HG03571 (cell line): Measurements from ENCODE around the gene IL1B.

Experiments
- ATAC-seq: cut with Tn5 transposase; IDR thresholded peaks from one replicate; pipeline ENCODE4 v1.9.1; 2021; ENCODE audit not compliant: unreplicated experiment

The IL1B gene

DNA sequence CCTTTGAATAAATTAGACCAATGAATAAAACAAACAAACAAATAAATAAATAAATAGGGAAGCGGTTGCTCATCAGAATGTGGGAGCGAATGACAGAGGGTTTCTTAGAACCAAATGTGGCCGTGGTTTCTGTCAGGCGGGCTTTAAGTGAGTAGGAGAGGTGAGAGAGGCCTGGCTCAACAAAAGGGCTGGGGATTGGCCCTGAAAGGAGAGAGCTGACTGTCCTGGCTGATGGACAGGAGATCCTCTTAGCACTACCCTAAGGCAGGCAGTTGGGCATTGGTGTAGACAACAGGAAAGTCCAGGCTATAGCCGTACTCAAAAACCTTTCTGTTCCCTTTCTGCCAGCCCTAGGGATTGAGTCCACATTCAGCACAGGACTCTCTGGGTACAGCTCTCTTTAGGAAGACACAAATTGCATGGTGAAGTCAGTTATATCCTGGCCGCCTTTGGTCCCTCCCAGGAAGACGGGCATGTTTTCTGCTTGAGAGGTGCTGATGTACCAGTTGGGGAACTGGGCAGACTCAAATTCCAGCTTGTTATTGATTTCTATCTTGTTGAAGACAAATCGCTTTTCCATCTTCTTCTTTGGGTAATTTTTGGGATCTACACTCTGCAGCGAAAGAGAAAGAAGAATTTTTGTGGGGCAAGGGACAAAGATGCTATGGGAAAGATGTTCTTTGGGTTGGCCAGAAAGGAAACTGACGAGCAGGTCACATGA is 6.5 kb downstream of the IL1B start:
- no peak for ATAC-seq

GRCh38 chr2:112829101-112829960 is 7.2 kb downstream of the IL1B start:
- no peak for ATAC-seq

DNA sequence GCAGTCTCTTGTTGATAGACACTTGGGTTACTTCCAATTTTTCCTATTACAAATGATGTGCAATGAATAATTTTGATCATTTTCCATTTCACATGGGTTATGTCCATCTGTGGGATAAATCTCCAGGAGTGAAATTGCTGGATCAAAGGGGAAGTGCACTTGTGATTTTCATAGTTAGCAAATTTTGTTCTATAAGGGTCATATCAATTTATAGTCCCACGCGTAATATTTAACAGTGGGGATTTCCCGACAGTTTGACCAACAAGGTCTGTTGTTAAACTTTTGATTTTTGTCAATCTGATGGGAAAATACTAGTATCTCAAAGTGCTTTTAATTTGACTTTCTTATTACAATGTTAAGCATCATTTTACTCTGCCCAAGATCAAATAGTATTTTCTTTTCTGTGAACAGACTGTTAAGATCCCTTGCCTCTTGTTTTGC is 8.3 kb downstream of the IL1B start:
- ATAC-seq: no peak

DNA sequence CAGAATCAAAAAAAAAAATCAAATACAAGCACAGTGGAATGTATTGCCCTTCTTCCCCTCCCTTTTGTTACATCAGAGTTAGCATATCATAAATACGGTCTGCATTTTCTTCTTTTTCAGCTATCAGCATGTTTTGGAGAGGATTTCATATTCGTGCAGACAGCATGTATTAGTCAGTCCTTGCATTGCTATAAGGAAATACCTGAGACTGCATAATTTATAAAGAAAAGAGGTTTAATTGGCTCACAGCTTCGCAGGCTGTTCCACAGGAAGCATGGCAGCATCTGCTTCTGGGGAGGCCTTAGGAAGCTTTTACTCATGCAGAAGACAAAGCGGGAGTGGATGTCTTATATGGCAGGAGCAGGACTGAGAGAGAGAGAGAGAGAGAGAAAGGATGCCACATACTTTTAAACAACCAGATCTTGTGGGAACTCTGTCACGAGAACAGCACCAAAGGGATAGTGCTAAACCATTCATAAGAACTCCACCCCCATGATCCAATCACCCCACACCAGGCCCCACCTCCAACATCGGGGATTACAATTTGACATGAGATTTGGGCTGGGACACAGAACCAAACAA is 8.9 kb downstream of the IL1B start:
- no peak for ATAC-seq

DNA sequence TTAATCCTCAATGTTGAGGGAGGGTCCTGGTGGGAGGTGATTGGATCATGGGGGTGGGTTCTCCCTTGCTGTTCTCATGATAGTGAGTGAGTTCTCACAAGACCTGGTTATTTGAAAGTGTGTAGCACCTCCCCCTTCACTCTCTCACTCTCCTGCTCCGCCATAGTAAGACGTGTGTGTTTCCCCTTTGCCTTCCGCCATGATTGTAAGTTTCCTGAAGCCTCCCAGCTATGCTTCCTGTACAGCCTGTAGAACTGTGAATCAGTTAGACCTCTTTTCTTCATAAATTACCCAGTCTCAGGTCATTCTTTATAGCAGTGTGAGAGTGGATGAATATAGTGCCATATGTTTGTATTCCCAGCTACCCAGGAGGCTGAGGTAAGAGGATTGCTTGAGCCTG is 9.6 kb downstream of the IL1B start:
- ATAC-seq: no peak

DNA sequence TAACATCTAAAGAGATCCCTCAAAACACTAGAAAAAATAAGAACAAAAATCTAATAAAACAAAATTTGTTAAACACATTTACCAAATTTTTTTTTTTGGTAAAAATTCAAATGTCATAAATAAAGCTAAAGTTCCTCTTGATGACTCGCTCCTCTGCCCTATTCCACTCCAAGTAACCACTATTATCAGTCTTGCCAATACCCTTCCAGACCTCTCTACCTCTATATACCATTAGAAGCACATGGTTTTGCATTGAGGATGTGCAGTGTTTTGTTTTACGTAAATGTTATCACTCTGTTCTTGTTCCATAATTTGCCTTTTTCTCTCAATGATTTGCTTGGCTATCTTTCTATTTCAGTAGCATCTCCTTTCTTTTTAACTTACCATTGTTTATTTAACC is 10.9 kb downstream of the IL1B start:
- ATAC-seq: no peak

GRCh38 chr2:112824694-112825085 is 11.9 kb downstream of the IL1B start:
- no peak for ATAC-seq

DNA sequence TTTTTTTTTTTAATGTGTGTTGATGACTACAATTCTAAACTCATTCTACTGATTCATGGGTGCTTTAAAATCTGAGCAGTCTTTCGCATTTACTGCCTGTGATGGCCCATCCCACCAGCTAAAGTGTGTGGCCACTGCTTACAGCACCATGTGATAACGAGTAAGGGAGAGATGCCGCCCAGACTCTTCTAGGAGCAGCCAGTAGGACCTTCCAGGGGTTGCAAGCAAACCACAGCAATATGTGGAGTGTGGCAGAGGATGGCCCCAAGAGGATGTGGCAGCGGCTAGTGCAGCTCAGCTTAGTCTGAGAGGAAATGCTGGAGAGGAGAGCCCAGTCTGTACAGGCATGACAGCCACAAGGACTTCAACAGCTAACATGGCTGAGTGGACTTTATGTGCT is 14.9 kb downstream of the IL1B start:
- no peak for ATAC-seq

DNA sequence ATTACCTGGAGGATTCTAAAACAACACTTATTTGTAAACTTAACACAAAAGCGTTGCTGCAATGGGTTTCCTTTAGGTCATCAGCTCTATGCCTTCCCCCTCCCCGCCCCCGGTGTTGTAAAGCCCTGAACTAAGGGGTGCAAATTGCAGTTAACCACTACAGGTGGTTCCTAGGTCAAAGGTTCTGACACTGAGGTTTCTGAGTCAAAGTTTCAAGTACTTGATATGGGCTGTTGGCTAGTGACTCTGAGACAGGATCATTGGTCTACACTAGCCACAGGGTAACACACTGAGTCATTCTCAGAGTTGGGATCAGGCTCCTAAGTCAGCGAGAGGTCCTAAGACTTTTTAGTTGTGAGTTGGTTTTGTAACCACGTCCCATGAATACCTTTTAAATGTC is 15.4 kb downstream of the IL1B start:
- ATAC-seq: peak; percentile 47

- no peak for ATAC-seq
Measured at GRCh38 chr2:112820343-112820742, 16.2 kb downstream of the IL1B start.

DNA sequence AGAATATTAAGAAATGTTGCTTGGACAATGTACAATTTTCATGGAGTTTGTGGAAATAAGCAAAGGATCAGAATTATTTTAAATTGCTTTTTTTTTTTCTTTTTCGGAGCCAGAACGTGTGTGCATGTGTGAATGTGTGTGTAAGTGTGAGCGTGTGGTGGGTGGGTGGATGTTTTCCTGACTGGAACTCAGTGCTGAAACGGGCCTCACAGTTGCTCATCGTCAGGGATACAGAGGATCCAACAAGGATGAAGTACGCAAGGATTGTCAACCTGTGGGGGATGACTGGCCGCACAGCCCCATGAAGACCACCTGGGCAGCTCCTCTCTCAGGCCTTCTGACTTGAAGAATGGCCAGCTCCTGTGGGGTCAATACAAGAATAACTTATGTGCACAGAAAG is 17.5 kb downstream of the IL1B start:
- no peak for ATAC-seq

- ATAC-seq: no peak
Measured at GRCh38 chr2:112818094-112818902, 18.3 kb downstream of the IL1B start.

DNA sequence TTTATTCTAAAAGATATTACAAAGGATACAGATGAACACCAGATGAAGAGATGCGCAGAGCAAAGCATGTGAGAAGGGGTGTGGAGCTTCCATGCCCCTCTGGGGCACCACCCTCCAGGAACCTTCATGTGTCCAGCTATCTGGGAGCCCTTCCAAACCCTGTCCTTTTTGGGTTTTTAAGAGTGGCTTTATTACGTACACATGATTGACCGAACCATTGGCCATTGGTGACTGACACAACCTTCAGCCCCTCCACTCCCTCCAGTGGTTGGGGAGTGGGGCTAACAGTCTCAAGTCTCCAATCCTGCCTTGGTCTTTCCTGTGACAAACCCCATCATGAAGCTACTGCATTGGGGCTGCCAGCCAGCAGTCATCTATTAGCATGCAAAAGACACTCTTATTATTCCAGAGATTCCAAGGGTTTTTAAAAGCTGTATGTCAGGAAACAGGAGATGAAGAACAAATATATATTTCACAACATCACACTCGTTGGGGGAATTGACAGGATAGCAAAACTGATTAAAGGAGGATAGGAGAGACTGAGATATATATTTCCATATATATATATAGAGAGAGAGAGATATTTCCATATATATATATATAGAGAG is 19.4 kb downstream of the IL1B start:
- no peak for ATAC-seq

- no peak for ATAC-seq
Measured at GRCh38 chr2:112814278-112814677, 22.3 kb downstream of the IL1B start.

DNA sequence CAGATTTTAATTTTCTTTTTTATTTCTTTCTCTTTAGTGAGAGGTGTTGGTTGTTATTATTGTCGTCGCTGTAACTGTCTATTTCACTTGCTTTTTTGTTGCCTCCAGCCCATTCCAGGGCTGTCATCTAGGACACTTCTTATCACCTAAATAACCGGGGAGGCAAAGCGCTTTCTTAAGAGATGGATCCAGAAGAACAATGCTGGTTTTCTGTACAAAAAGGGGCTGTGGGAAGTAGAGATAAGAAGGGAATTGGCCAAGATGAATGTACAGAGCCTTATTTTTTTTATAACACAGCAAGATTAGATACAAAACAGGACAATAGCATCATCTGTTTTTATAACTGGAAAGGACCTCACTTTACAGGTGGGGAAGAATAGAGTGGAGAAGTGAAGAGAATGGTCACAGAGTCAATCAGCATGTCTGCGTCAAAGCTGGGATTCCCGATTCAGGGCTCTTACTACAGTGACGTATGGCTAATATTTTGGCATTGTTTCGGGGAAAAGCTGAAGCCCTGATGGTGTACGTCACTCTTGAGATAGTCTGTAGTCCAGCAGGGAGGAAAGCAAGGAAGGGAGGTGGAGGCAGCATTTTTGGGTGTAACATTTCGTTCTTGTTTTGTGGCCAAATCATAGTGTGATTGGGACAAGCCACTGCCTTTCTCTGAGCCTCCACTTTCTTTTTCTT is 23.2 kb downstream of the IL1B start:
- ATAC-seq: no peak

- no peak for ATAC-seq
Measured at GRCh38 chr2:112812318-112813267, 24.0 kb downstream of the IL1B start.

GRCh38 chr2:112811841-112812306 is 24.7 kb downstream of the IL1B start:
- no peak for ATAC-seq

DNA sequence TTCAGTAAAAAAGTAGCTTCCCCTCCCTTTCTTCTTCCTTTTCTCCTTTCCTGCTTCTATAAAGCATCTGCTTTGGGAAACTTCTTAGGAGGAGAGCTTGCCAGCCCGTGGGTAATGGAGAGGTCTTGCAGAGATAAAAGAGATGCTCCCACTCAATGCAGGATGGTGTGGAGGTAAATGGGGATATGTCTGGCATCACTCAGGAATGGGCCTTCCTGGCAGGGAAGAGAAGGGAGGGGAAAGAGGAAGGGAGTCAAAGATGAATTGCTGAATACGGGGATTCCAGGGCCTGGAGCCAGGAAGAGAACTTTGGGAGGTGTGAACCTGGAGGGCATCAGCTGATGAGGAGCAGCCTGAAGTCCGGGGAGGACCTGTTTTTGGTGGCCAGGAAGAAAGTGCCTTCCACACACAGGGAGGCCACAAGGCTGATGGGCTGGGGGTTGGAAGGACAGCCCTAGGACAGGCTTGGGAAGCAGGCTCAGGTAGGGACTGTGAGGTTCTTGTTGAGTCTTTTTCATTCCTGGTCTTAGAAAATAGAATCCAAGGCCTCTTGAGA is 25.2 kb downstream of the IL1B start:
- no peak for ATAC-seq

- no peak for ATAC-seq
Measured at GRCh38 chr2:112809112-112809511, 27.5 kb downstream of the IL1B start.
